HepG2 (cell line): Measurements from ENCODE around the gene C11orf65. TPM values are rescaled to one million over a fixed set of nuclear protein-coding genes. Genes with fewer than 3 reads are reported as not detected.
A peak's percentile ranks its signal among the peaks of the same experiment; 100 is the strongest.

Experiments used
- ATAC-seq: fragments of 200-7000 bp; cut with Tn5 transposase; 3 replicates; pipeline ENCODE4 v1.9.1; 2020; ENCODE audit warnings: mild to moderate bottlenecking, moderate library complexity
- BruUV-seq: library from RNA; stranded (reverse); fragments of 400-500 nt; replicated peaks from 2 replicates; lab custom pipeline; 2021; lab: Mats Ljungman, UMichigan
- CTCF ChIA-PET: fragments of 300-600 bp; formaldehyde crosslinking; extraction: SDS; loops from one replicate; lab custom pipeline; 2021; ENCODE audit warnings: low total read pairs, inconsistent platforms, low intra/inter-chr PET ratio; lab: Yijun Ruan, JAX
- POLR2A ChIA-PET: fragments of 350-600 bp; sonication (Branson Sonifier 250); formaldehyde crosslinking; loops from one replicate; lab custom pipeline; 2020; ENCODE audit warnings: antibody characterized with exemption, inconsistent platforms; lab: Yijun Ruan, JAX
- DNase-seq: peaks from one replicate; pipeline ENCODE4 v3.0.0-alpha.2; 2015; ENCODE audit warnings: low spot score
- FAIRE-seq: peaks from 3 replicates; lab custom pipeline; 2011; peaks lifted over from hg19 to GRCh38; lab: Jason Lieb, UNC
- H2AFZ ChIP-seq: one replicate; pipeline ENCODE4 v1.6.1; 2011; ENCODE audit warnings: low read length, inconsistent platforms
- H3K27ac ChIP-seq: fragments of 300-600 bp; 3 replicates; pipeline ENCODE4 v1.8.0; 2011; ENCODE audit warnings: mixed run types, mild to moderate bottlenecking, mixed read lengths, low read length, inconsistent platforms; ENCODE audit not compliant: insufficient read depth; ENCODE audit errors: extremely low read length
- H3K27me3 ChIP-seq, 2 experiments: fragments of 200-600 bp in 1 of 2; 2 replicates in 1 of 2; 3 replicates in 1 of 2; pipeline versions ENCODE4 v1.6.0 to v1.8.0; 2011; ENCODE audit warnings: low read length in 2 of 2, mild to moderate bottlenecking in 2 of 2, moderate library complexity in 2 of 2, inconsistent platforms in 1 of 2; ENCODE audit not compliant: insufficient read depth in 2 of 2, control insufficient read depth in 1 of 2
- H3K36me3 ChIP-seq, 2 experiments: fragments of 200-600 bp in 1 of 2; replicated peaks in 1 of 2; 2 replicates in 1 of 2; 3 replicates in 1 of 2; pipeline versions ENCODE4 v1.5.1 to v1.8.0; 2011; ENCODE audit warnings: low read length in 2 of 2, inconsistent platforms in 1 of 2; ENCODE audit not compliant: insufficient read depth in 2 of 2, control insufficient read depth in 1 of 2
- H3K4me1 ChIP-seq: 2 replicates; pipeline ENCODE4 v1.5.1; 2012; ENCODE audit warnings: low read length, inconsistent platforms; ENCODE audit not compliant: insufficient read depth
- H3K4me2 ChIP-seq: 2 replicates; pipeline ENCODE4 v1.6.0; 2011; ENCODE audit warnings: low read depth, low read length, inconsistent platforms
- H3K4me3 ChIP-seq, 3 experiments: fragments of 200-600 bp in 1 of 3; sonication (generic), shearing (Covaris generic) in 1 of 3; replicated peaks in 1 of 3; 2 replicates each; pipeline ENCODE4 v1.5.1; 2011 to 2016; ENCODE audit warnings: low read length in 3 of 3, inconsistent platforms in 2 of 3, low read depth in 2 of 3, mild to moderate bottlenecking in 2 of 3, control low read depth in 1 of 3, mixed read lengths in 1 of 3; ENCODE audit not compliant: insufficient read depth in 1 of 3
- H3K79me2 ChIP-seq: one replicate; pipeline ENCODE4 v1.6.1; 2011; ENCODE audit warnings: low read length, inconsistent platforms; ENCODE audit not compliant: insufficient read depth
- H3K9ac ChIP-seq: 2 replicates; pipeline ENCODE4 v1.6.0; 2011; ENCODE audit warnings: mild to moderate bottlenecking, low read depth, low read length, inconsistent platforms; ENCODE audit not compliant: insufficient read depth
- H3K9me3 ChIP-seq: 2 replicates; pipeline ENCODE4 v1.5.1; 2012; ENCODE audit warnings: mild to moderate bottlenecking, low read length
- H4K20me1 ChIP-seq: 2 replicates; pipeline ENCODE4 v1.6.0; 2011; ENCODE audit warnings: inconsistent platforms, mild to moderate bottlenecking, low read length, moderate library complexity; ENCODE audit not compliant: insufficient read depth
- ZBTB33 ChIP-seq: sonication (generic); formaldehyde crosslinking; IDR thresholded peaks from 2 replicates; pipeline ENCODE4 v1.4.0; 2020; ENCODE audit warnings: missing genetic modification reagents
- ZFP82 ChIP-seq: sonication (generic); formaldehyde crosslinking; IDR thresholded peaks from 2 replicates; pipeline ENCODE4 v1.5.1; 2020; ENCODE audit warnings: mild to moderate bottlenecking, missing genetic modification reagents, borderline replicate concordance
- ZNF747 ChIP-seq: sonication (generic); formaldehyde crosslinking; IDR thresholded peaks from 2 replicates; pipeline ENCODE4 v1.8.1; 2023; ENCODE audit warnings: missing genetic modification reagents, mild to moderate bottlenecking, borderline replicate concordance
- WGBS: methylation state at CpG from one replicate; pipeline ENCODE4 v1.1.6; 2017; ENCODE audit warnings: low lambda C conversion rate; 5-methylcytosine and 5-hydroxymethylcytosine counted together
- in situ Hi-C: cut with HindIII; loops from 2 replicates; pipeline ENCODE4 v1.10.0; 2017; ENCODE audit warnings: low pct_unique_long_range_greater_than_20kb; ENCODE audit not compliant: extremely low pct_ligation_motif_present
- intact Hi-C: fragments of 100-400 bp; cut with micrococcal nuclease; formaldehyde crosslinking; loops from one replicate; pipeline ENCODE4 v1.10.0; 2022; ENCODE audit not compliant: unreplicated experiment
- polyA plus RNA-seq, 8 experiments: library from polyadenylated mRNA; depleted of rRNA in 3 of 8; stranded (reverse) in 7 of 8; unstranded in 1 of 8; fragments of >200 nt; fragmentation: Illumina TruSeq in 4 of 8; extraction: Trizol in 4 of 8; gene quantifications; 2 replicates each; pipeline versions ENCODE4 v1.2.1 to v1.2.3, GENCODE V29; 2011 to 2016; ENCODE audit warnings: low read depth in 4 of 8, missing spikeins in 1 of 8, mixed read lengths in 1 of 8; ENCODE audit not compliant: insufficient read depth in 1 of 8
- total RNA-seq, 5 experiments: library from RNA; depleted of rRNA; stranded (reverse); fragments of >200 nt; fragmentation: Illumina TruSeq; extraction: Trizol; gene quantifications; 2 replicates each; pipeline ENCODE4 v1.2.3, GENCODE V29; 2016; ENCODE audit warnings: low read depth in 1 of 5

Gene C11orf65
- total and polyA plus RNA-seq, 2 of the 13 experiments (the other 11 are each of a cell fraction or from before 2014, with no cell fraction given) = 0.38 to 0.42 TPM

DNA sequence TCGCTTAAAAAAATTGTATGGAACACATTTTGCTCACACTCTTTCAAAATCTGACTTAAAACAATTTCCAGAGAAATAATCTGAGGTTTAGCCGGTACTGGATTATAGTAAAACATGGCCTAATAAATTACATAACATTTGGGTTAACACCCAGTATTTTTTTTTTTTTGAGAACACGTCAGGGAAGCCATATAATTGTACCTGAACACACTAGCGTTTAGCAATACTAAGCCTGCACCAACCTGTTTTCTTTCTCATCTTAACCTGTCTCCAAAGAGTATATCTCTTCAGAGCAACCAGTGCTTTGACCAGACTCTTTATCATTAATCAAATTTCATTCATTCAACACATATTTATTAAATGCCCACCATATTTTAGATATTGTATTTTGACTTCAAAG lies 32.8 kb upstream of the C11orf65 start:
- Histone ChIP-seq H3K27ac (no peak overlapping the region), H3K79me2 (no peaks in the 10 kb centered on the region), H2AFZ (no peak overlapping the region), H4K20me1 (no peaks in the 10 kb centered on the region), H3K4me2 (no peak overlapping the region), H3K36me3 (no peaks in the 10 kb centered on the region; a peak in 1 of 5 replicates), H3K9me3 (no peaks in the 10 kb centered on the region), H3K27me3 (no peaks in the 10 kb centered on the region), H3K4me3 (no peak overlapping the region), H3K9ac (no peak overlapping the region), H3K4me1 (peaks cover 47% of the 10 kb centered on the region)
- ATAC-seq (no peak), FAIRE-seq (no peak), DNase-seq (no peak)
- 63% methylated on average over 4 of the region's 4 CpGs for WGBS
- intact Hi-C loops (no loop called here), in situ Hi-C loops (no loop called here)
- TF ChIP-seq ZFP82 (CRISPR knock-in tag) = no peak
- BruUV-seq = no TSS peak
- ChIA-PET CTCF (no interaction called here), POLR2A (no interaction called here)

DNA sequence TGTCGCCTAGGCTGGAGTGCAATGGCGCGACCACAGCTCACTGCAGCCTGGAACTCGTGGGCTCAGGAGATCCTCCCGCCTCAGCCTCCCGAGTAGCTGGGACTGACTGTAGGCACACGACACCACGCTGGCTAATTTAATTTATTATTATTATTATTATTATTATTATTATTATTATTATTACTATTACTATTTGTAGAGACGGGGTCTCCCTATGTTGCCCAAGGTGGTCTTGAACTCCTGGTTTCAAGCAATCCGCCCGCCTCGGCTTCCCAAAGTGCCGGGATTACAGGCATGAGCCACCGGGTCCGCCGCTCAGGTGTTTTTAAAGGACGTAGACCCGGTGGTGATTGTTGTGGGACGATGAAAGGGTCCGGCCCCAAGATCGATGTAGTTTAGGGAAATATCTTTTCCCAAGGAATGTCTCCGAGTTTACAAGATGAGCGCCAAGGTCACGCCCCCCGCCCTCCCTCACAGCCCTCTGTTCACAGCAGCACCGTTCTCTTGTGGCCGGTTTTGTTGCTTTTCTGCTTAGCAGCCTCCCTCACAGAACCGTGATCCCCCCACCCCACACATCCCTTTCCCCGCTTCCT lies 31.6 kb upstream of the C11orf65 start:
- H3K4me2 ChIP-seq = peak overlapping the region; percentile 86
- ChIA-PET POLR2A (interaction anchor here (1.5 kb wide), 1 partner anchor 32 kb away, joined by 5 read pairs; the partner anchor contains the start of gene C11orf65), CTCF (no interaction called here)
- H3K27me3 ChIP-seq = no peaks in the 10 kb centered on the region
- no peaks in the 10 kb centered on the region for H3K79me2 ChIP-seq
- no peaks in the 10 kb centered on the region for H4K20me1 ChIP-seq
- peak overlapping the region; percentile 80; the same call in 1 of the 2 replicates for H3K9ac ChIP-seq
- 92% methylated on average over 29 of the region's 29 CpGs for WGBS
- intact Hi-C loops = loop anchor here (5.0 to 10.0 kb wide), 2 partner anchors 96 to 138 kb away; partner anchors contain the start of gene EXPH5
- no peak for ATAC-seq
- no peak for TF ChIP-seq ZNF747
- TF ChIP-seq ZBTB33 = peak; percentile 46; the same call in 1 of the 2 replicates
- FAIRE-seq = no peak
- H2AFZ ChIP-seq = peak overlapping the region; percentile 51
- H3K4me1 ChIP-seq = peaks cover 47% of the 10 kb centered on the region
- H3K27ac ChIP-seq = no peak overlapping the region
- DNase-seq = no peak
- BruUV-seq = no TSS peak
- H3K9me3 ChIP-seq = no peaks in the 10 kb centered on the region
- H3K36me3 ChIP-seq = no peaks in the 10 kb centered on the region; a peak in 1 of 5 replicates
- in situ Hi-C loops = no loop called here
- H3K4me3 ChIP-seq = peak overlapping the region in 2 of 3 experiments; percentile 61 to 77; a peak in 3 of 6 replicates
